Measurements from ENCODE around the gene SLC25A42. TPM values are rescaled to one million over a fixed set of nuclear protein-coding genes. Genes with fewer than 3 reads are reported as not detected.
A peak's percentile ranks its signal among the peaks of the same experiment; 100 is the strongest.

Gene SLC25A42
- total and polyA plus RNA-seq, 2 of the 13 experiments (the other 11 are each of a cell fraction or from before 2014, with no cell fraction given): 12.8 to 18.3 TPM

- TF ChIP-seq ZSCAN25 (CRISPR knock-in tag; IDR thresholded peaks at IDR 0.05): 0 out of 2 replicates have a peak, but pooled peaks have one; percentile 43
- TF ChIP-seq HNRNPH1 (optimal IDR thresholded peaks at IDR 0.05; ENCODE audit: low read depth, low read length): no peak
- TF ChIP-seq ZNF687 (CRISPR knock-in tag; IDR thresholded peaks at IDR 0.05): peak; percentile 90
- 0 out of 2 replicates have a peak, but pooled peaks have one; percentile 22 for TF ChIP-seq ZNF414 (CRISPR knock-in tag; IDR thresholded peaks at IDR 0.05)
- peak; percentile 91 for TF ChIP-seq ZNF777 (CRISPR knock-in tag; IDR thresholded peaks at IDR 0.05)
- TF ChIP-seq STAT5B (CRISPR knock-in tag; IDR thresholded peaks at IDR 0.05): no peak
- TF ChIP-seq GMEB1 (CRISPR knock-in tag; IDR thresholded peaks at IDR 0.05; ENCODE audit: borderline replicate concordance): peak; percentile 73
- TF ChIP-seq, protein P1, sequence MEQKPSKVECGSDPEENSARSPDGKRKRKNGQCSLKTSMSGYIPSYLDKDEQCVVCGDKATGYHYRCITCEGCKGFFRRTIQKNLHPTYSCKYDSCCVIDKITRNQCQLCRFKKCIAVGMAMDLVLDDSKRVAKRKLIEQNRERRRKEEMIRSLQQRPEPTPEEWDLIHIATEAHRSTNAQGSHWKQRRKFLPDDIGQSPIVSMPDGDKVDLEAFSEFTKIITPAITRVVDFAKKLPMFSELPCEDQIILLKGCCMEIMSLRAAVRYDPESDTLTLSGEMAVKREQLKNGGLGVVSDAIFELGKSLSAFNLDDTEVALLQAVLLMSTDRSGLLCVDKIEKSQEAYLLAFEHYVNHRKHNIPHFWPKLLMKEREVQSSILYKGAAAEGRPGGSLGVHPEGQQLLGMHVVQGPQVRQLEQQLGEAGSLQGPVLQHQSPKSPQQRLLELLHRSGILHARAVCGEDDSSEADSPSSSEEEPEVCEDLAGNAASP (CRISPR knock-in tag; IDR thresholded peaks at IDR 0.05; ENCODE audit: borderline replicate concordance): peak; percentile 88; the same call in 1 of the 2 replicates
- peak; percentile 72 for TF ChIP-seq THAP11 (CRISPR knock-in tag; IDR thresholded peaks at IDR 0.05)
- TF ChIP-seq HMG20A (CRISPR knock-in tag; IDR thresholded peaks at IDR 0.05; ENCODE audit: borderline replicate concordance): no peak
- TF ChIP-seq ZBTB21 (CRISPR knock-in tag; IDR thresholded peaks at IDR 0.05): no peak
- TF ChIP-seq KLF13 (CRISPR knock-in tag; IDR thresholded peaks at IDR 0.05): no peak
- TF ChIP-seq, protein P2, sequence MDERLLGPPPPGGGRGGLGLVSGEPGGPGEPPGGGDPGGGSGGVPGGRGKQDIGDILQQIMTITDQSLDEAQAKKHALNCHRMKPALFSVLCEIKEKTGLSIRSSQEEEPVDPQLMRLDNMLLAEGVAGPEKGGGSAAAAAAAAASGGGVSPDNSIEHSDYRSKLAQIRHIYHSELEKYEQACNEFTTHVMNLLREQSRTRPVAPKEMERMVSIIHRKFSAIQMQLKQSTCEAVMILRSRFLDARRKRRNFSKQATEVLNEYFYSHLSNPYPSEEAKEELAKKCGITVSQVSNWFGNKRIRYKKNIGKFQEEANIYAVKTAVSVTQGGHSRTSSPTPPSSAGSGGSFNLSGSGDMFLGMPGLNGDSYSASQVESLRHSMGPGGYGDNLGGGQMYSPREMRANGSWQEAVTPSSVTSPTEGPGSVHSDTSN (CRISPR knock-in tag; IDR thresholded peaks at IDR 0.05): peak; percentile 97
- peak; percentile 83; the same call in 1 of the 2 replicates for TF ChIP-seq ZNF709 (CRISPR knock-in tag; IDR thresholded peaks at IDR 0.05)
- TF ChIP-seq AGO1 (IDR thresholded peaks at IDR 0.05; ENCODE audit: low read depth, low read length, poor library complexity, severe bottlenecking): peak; percentile 96
- TF ChIP-seq PHF20 (CRISPR knock-in tag; IDR thresholded peaks at IDR 0.05): peak; percentile 40; the same call in 1 of the 2 replicates
Observed at GRCh38 chr19:19063183-19064097, at the start of gene SLC25A42 (continued).

Measured in HepG2 (cell line).